Activated CD8-positive, alpha-beta memory T cell treated with anti-CD3 and anti-CD28 coated beads for 36 hours (primary cell): ENCODE measurements around the gene FNBP1L. TPM values are rescaled to one million over a fixed set of nuclear protein-coding genes. Genes with fewer than 3 reads are reported as not detected.

Experiments
- CTCF ChIA-PET: fragments of 350-600 bp; sonication (Branson Sonifier 250); formaldehyde crosslinking; loops from one replicate; lab custom pipeline; 2021; ENCODE audit warnings: antibody characterized with exemption; lab: Charles Lee
- POLR2A ChIA-PET: fragments of 350-600 bp; sonication (Branson Sonifier 250); formaldehyde crosslinking; loops from one replicate; lab custom pipeline; 2021; ENCODE audit warnings: antibody characterized with exemption; lab: Charles Lee
- total RNA-seq, 2 experiments: library from RNA; stranded (reverse); gene quantifications; one replicate each; pipeline ENCODE4 v1.2.3, GENCODE V29; 2021

FNBP1L gene
- total RNA-seq, 2 experiments from 2014 or later, result 0.65 to 0.67 TPM

- ChIA-PET CTCF (no interaction called here), POLR2A (interaction anchor here (0.7 kb wide), 1 partner anchor 25 kb away, joined by 4 read pairs; no protein-coding TSS in a partner anchor)
Measured at GRCh38 chr1:93554883-93555872, 107.3 kb downstream of the FNBP1L start.

- CTCF ChIA-PET, result no interaction called here
- POLR2A ChIA-PET, result no interaction called here
Measured at GRCh38 chr1:93556291-93556690, 108.4 kb downstream of the FNBP1L start.

- ChIA-PET CTCF (no interaction called here), POLR2A (no interaction called here)
Measured at GRCh38 chr1:93559045-93559444, 111.1 kb downstream of the FNBP1L start.

GRCh38 chr1:93559695-93560094 is 111.8 kb downstream of the FNBP1L start:
- ChIA-PET POLR2A (no interaction called here), CTCF (no interaction called here)

- ChIA-PET POLR2A (no interaction called here), CTCF (no interaction called here)
Measured at GRCh38 chr1:93565496-93566206, 117.7 kb downstream of the FNBP1L start.

GRCh38 chr1:93566227-93566626 is 118.3 kb downstream of the FNBP1L start:
- CTCF ChIA-PET, result no interaction called here
- POLR2A ChIA-PET, result no interaction called here

GRCh38 chr1:93567255-93567918 is 119.5 kb downstream of the FNBP1L start:
- ChIA-PET CTCF (no interaction called here), POLR2A (no interaction called here)

GRCh38 chr1:93569489-93569888 is 121.6 kb downstream of the FNBP1L start:
- CTCF ChIA-PET, result no interaction called here

GRCh38 chr1:93571623-93572310 is 123.8 kb downstream of the FNBP1L start:
- CTCF ChIA-PET, result no interaction called here

More at GRCh38 chr1:93569489-93569888, 121.6 kb downstream of the FNBP1L start:
- POLR2A ChIA-PET, result no interaction called here

GRCh38 chr1:93573940-93574469 is 126.1 kb downstream of the FNBP1L start:
- POLR2A ChIA-PET, result no interaction called here
- CTCF ChIA-PET, result no interaction called here

More at GRCh38 chr1:93571623-93572310, 123.8 kb downstream of the FNBP1L start:
- POLR2A ChIA-PET, result no interaction called here

- CTCF ChIA-PET, result no interaction called here
- POLR2A ChIA-PET, result no interaction called here
Measured at GRCh38 chr1:93574511-93574910, 126.6 kb downstream of the FNBP1L start.

GRCh38 chr1:93574991-93575390 is 127.1 kb downstream of the FNBP1L start:
- ChIA-PET POLR2A (no interaction called here), CTCF (no interaction called here)

- ChIA-PET POLR2A (no interaction called here), CTCF (no interaction called here)
Measured at GRCh38 chr1:93575621-93576284, 127.8 kb downstream of the FNBP1L start.

GRCh38 chr1:93576346-93576745 is 128.4 kb downstream of the FNBP1L start:
- POLR2A ChIA-PET, result no interaction called here

GRCh38 chr1:93576746-93577145 is 128.8 kb downstream of the FNBP1L start:
- ChIA-PET CTCF (no interaction called here), POLR2A (no interaction called here)

More at GRCh38 chr1:93576346-93576745, 128.4 kb downstream of the FNBP1L start:
- CTCF ChIA-PET, result no interaction called here

GRCh38 chr1:93577536-93578432 is 129.9 kb downstream of the FNBP1L start:
- CTCF ChIA-PET, result no interaction called here
- POLR2A ChIA-PET, result no interaction called here

GRCh38 chr1:93578433-93578830 is 130.5 kb downstream of the FNBP1L start:
- CTCF ChIA-PET, result no interaction called here
- POLR2A ChIA-PET, result no interaction called here
